Putamen (tissue), 1 donor: ENCODE measurements around the gene EXD3.

Experiments used
- DNase-seq: peaks from one replicate; pipeline ENCODE4 v3.0.0-alpha.2; 2016; ENCODE audit warnings: low spot score

EXD3 gene

DNA sequence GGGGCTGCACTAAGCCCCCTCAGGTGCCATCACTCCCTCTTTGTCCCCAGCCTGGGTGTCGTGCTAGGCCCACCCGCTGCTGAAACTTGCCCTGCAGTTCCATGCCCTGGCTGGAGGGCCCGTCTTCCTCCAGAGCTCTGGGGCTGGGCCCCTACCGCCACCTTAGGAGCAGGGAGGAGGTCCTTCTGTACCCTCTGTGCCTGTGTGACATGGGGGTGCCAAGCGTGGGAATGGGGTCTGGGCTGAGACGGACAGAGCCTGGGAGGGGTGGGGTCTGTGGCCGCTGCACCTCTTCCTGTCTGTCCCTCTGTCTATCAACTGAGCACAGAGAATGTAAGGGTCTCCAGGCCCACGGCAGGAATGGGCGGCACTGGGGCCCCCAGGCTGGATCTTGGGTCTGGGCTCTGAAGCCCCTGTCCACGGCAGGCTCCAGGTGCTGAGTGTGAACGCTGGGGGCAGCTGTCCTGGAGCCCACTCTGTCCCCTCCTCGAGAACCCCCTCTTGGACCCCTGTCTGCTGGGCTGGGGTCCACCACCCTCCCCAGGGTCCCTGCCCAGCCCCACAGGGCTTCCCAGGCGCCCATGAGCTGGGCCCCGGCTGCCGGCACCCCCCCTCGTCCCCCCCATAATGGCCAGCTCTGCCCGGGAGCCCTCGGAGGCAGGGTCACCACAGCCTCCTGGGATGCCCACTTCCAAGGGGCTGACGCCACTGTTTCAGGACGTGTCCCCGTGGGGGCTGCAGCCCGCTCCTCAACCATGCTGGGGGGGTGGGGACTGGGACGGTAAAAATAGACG is 105.0 kb downstream of the EXD3 start:
- DNase-seq, result no peak

DNA sequence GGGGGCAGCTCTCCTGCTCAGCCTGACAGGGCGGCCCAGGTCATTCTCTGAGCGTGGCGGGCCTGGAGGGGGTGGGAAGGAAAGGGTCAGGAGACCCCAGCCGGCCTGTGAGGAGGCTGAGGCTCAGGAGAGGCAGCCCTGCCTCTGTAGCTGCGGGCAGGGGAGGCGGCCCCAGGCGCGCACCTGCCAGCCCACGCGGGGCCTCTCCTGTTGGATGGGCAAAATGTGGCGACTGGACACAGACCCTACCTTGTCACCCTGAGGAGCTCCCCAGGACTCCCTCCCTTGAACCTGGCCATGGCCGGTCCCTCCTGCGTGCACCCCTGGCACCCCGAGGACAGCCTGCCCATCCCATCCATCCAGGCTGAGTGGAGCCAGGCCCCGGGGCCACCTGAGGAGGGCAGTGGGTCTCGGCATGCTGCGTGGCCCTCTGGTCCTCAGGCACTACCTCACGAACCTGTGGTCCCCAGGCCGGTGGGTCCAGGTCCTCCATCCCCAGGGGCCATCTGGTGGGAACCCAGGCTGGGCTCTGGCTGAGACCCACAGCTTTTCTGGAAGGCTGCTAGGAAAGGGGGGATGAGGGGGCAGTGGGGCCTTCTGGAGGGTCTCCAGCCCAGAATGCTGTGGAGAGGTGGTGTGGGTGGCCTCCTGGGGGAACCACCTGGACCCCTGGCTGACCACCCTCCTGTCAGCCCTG is 105.8 kb downstream of the EXD3 start:
- no peak for DNase-seq

- no peak for DNase-seq
These were observed 106.7 kb downstream of the EXD3 start for GRCh38 chr9:137316012-137316981.

- no peak for DNase-seq
These were observed 107.4 kb downstream of the EXD3 start for GRCh38 chr9:137315581-137316011.

GRCh38 chr9:137314561-137315560 is 108.1 kb downstream of the EXD3 start:
- no peak for DNase-seq

DNA sequence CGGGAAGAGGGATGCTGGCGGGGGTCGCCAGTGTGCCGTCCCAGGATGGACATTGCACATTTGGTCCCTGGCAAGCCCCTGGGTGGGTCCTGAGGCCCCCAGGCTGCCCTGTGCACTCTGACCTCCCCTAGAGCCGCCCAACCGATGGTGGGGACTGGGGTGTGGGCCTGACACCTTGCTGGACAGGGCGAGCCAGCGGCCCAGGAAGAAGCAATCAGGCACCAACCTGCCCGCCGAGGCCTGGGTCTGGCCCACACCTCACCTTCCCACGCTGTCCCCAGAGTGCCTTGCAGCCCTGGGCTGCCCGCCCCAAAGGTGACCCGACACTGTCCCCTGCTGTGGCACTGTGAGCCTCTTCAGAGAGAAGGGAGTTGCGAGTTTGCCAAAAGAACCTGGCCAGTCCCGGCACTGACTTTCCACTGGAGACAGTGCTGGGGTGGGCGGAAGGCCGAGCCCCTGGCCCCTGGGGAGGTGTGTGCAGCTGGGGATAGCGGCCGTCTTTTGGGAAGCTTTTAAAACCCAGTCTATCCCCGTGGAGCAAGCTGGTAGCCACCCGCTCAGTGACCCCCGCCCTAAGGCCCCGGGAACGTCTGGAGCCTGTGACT is 108.9 kb downstream of the EXD3 start:
- DNase-seq, result no peak

DNA sequence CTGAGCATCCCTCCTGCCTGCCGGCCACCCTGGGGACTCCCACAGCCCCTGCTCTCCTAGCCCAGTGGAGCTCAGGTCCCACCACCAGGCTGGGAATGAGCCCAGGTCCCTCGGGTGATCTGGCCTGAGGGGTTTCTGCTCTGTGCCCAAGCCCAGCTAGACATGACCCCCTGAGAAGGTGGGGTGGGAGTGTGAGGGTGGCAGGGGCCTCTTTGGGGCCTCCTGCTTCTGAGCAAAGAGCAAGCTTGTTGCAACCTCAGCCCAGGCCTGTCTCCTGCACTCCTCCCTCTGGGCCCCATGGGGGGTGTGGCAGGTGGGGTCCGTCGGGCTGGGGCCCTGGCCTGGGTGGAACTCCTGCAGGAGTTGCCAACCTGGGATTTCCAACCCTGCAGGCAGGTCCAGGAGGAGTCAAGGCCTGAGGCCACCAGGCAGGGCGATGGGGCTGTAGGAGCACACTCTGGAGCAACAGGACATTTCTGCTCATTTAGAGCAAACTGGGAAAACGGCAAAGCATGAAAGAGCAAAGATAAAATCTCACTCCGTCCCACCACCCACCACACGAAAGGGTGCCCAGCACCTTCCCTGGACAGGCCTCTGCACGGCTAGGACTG is 109.5 kb downstream of the EXD3 start:
- no peak for DNase-seq

- no peak for DNase-seq
These were observed 110.1 kb downstream of the EXD3 start for GRCh38 chr9:137312852-137313325.

- DNase-seq, result no peak
These were observed 110.7 kb downstream of the EXD3 start for GRCh38 chr9:137311986-137312851.

DNA sequence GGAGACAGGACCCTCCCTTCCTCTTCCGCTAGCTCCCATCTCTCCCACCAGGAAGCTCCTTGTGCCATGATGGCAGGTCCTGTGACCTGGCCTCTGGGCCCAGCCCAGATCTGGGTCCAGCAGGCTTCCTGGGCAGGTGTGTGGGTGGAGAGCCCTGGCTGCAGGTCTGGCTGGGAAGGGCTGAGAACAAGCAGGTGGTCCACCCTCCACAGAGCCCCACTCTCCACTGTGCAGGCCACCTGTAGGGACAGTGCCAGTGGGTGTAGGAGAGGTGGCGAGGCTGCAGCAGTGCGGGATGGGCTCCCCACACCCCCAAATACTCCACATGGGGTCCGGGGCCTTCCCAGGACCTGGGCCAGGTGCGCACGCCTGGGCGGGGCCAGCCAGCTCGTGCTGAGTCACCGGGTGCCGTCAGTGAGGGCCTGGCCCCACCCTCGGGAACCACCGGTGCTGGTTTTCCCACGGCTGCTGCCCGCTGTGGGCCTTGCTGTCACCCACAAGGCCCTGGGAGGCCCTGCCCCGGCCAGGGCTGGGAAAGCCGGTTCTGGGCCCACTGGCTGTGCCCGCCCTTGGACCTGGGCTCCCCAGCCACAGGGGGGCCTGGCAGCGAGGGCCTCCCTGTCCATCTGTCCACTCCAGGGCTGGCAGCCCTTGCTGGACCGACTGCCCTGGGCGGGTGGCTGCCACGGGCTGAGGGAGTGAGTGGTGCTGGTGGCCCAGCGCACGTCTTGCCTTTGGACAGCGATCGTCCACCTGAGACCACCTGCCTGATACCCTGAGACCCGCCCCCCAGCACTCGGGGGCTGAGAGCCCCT is 111.6 kb downstream of the EXD3 start:
- no peak for DNase-seq

DNA sequence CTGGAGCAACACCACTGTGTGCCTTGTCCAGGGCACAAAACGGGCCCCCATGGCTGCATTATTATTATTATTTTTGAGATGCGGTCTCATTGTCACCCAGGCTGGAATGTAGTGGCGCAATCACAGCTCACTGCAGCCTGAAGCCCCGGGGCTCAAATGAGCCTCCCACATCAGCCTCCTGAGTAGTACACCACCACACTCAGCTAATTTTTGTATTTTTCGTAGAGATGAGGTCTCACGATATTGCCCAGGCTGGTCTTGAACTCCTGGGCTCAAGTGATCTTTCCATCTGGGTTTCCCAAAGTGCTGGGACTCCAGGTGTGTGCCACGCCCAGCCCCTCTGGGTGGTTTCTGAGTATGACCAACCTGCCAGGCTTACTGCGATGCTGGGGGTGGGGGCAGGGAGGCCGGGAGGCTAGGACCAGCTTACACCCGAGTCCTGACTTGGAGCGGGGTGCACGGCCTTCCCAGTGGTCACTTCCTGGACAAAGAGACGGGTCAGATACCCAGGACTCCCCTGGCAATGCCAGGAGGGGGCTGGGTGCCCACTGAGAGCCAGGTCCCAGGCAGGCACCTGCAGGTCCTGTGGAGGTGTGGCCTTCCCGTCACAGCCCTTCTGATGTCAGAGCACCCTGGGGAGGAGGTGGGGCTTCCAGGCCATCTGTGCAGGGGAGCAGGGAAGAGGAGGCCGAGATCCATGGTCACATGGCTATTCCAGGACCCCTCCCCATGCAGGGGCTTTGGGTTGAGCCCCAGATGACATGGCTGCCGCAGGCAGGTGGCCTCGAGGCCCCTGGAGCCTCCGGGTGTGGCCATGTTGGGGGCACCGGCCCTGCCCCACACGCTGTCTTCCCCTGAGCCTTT is 112.5 kb downstream of the EXD3 start:
- DNase-seq, result no peak

DNA sequence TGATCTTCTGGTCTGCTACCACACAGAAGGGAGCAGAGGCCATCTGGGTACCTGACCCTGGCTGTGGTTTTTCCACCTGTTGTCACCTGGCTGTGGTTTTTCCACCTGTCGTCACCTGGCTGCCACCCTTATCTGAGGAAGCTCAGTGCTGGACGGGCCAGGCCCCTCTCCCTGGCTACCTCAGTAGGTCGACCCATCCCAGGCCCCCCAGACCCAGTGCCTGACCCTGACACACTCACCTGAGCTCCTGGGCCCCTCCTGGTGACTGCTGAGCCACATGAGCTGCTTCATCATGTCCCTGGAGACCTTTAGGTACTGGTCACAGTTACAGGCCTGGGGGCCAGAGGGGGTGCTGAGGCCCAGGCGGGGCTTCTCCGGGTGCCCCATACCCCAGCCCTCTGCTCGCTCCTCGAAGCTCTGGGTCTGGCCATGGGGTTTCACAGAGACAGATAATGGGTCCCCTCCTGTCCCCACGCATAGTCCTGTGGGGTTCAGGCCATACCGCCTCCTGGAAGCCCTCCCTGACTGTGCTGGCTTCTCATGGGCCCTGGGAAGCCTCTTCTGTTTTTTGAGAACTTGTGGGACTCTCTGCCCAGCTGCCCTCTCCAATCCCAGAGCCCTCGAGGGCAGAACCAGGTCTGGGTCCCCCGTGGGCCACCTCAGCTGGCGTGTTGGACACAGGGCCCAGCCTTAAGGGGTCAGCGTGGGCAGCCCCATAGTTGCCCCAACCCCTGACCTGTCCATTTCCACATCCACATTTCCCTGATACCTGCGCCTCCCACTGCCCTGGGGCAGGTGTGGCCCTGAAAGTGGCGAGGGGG is 113.4 kb downstream of the EXD3 start:
- DNase-seq, result no peak

DNA sequence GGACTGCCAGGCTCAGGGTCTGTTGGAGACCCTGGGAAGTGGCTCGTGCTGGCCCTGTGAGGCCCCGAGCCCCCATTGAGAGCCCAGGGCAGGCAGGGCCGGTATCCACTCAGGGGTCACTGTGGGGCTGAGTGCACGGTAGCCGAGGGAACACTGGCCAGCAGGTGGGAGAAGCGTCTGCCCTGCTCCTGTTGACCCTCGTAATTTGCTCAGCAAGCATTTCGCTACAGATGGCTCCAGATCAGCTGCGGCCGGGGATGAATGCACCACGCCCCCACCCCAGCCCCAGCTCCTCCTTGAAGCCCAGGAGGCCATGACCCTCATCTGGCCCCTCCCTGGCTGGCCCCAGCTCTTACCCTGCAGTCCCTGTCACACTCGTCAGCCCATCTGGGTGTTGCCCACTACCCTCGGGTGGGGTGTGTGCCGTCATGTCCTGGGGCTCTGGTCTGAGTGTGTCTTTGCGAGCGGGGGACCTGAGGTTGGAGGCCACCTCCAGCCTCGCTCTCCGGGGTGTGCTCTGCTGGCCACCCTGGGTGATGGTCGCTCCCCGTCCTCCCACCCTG is 114.8 kb downstream of the EXD3 start:
- no peak for DNase-seq

DNA sequence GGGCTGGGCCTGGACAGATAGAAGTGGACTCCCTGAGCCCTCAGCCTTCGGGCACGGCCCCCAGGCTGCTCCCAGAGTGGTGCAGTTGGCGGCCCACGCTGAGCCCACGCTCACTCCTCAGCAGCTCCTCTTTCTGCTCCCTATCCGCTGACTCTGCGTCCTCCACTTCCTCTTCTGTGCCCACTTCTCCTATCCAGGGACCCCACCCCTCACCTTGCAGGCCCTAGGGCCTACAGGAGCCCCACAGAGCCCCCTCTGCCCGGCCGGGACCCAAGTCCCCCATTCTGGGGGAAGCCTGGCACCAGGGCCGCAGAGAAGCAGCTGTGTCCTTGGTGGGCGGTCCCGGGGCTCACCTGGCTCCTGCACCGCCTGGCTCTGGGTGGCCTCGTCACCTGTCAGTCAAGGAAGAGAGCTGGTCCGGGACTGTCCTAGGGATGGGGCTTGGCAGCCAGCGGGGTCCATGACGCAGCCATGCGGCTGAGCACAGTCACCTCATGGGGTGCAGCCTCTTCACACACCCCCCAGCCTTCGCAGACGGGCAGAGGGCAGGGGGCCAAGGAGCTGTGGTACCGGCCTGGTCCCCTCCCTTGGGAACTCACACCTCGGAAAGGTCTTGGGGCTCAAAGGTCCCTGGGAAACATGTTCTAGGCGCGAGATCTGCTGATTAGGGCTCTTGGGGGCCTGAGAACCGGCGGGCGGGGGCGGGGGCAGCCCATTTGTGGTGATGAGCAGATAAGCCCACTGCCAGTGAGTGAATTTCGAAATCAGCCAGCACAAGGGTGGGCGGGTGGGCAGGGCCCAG is 115.5 kb downstream of the EXD3 start:
- DNase-seq, result no peak

DNA sequence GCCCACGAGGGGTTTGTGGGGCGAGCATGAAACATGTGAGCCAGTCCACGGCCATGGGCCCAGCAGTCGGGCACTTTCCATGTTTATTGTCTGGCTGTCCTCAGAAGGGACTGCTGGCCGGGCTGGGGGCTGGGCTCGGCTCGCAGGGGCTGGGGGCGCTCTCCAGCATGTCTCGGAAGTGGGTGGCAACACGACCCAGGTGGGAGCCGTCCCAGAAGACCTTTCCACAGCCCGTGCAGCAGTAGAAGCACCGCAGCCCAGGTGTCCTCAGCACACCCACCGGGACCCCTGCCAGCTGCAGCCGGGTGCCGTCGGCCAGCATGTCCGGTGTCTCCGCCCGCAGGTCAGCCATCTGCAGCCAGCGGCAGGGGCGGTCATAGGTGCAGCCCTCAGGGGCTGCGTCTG is 116.1 kb downstream of the EXD3 start:
- no peak for DNase-seq
